WTC11 (cell line): ENCODE data around the gene NEK8. TPM values are rescaled to one million over a fixed set of nuclear protein-coding genes. Genes with fewer than 3 reads are reported as not detected.

ENCODE experiments used
- ATAC-seq: fragments of 200-7000 bp; cut with Tn5 transposase; 2 replicates; pipeline ENCODE4 v1.10.0; 2021; ENCODE audit warnings: mild to moderate bottlenecking, moderate library complexity
- CTCF ChIA-PET: fragments of 300-600 bp; sonication (Branson Sonifier 250); formaldehyde crosslinking; loops from one replicate; lab custom pipeline; 2021; ENCODE audit warnings: antibody characterized with exemption; lab: Charles Lee
- POLR2A ChIA-PET: fragments of 350-600 bp; sonication (Branson Sonifier 250); formaldehyde crosslinking; loops from one replicate; lab custom pipeline; 2021; ENCODE audit warnings: antibody characterized with exemption; lab: Charles Lee
- DNase-seq: peaks from one replicate; pipeline ENCODE4 v3.0.0; 2021; ENCODE audit warnings: low spot score
- H3K27ac Mint-ChIP-seq: 2 replicates; pipeline ENCODE4 v1.8.0; 2021; ENCODE audit warnings: mixed read lengths
- H3K27me3 Mint-ChIP-seq: 2 replicates; pipeline ENCODE4 v1.8.0; 2021; ENCODE audit warnings: low read depth, mild to moderate bottlenecking, moderate library complexity, mixed read lengths
- H3K36me3 Mint-ChIP-seq: 2 replicates; pipeline ENCODE4 v1.8.0; 2021; ENCODE audit warnings: mixed read lengths
- H3K4me1 Mint-ChIP-seq: 2 replicates; pipeline ENCODE4 v1.8.0; 2022; ENCODE audit warnings: mixed read lengths
- H3K4me3 Mint-ChIP-seq: 2 replicates; pipeline ENCODE4 v1.8.0; 2021; ENCODE audit warnings: mild to moderate bottlenecking, moderate library complexity, mixed read lengths
- H3K9me3 Mint-ChIP-seq: 2 replicates; pipeline ENCODE4 v1.8.0; 2021; ENCODE audit warnings: mixed read lengths
- CREB1 ChIP-seq: sonication (generic); formaldehyde crosslinking; IDR thresholded peaks from 2 replicates; pipeline ENCODE4 v1.8.0; 2023; ENCODE audit warnings: mild to moderate bottlenecking, missing genetic modification reagents
- FOXJ3 ChIP-seq: sonication (generic); formaldehyde crosslinking; IDR thresholded peaks from 2 replicates; pipeline ENCODE4 v1.9.0; 2021; ENCODE audit warnings: missing genetic modification reagents, mild to moderate bottlenecking, borderline replicate concordance
- HMGA2 ChIP-seq: fragments of 250-450 bp; sonication (Bioruptor Pico); IDR thresholded peaks from 2 replicates; pipeline ENCODE4 v1.4.0; 2021; ENCODE audit warnings: mild to moderate bottlenecking, moderate library complexity
- KAT7 ChIP-seq: sonication (generic); formaldehyde crosslinking; IDR thresholded peaks from 2 replicates; pipeline ENCODE4 v1.8.1; 2023; ENCODE audit warnings: missing genetic modification reagents, mild to moderate bottlenecking, borderline replicate concordance
- NFATC4 ChIP-seq: fragments of 250-450 bp; sonication (Bioruptor Pico); IDR thresholded peaks from 2 replicates; pipeline ENCODE4 v1.9.0; 2021; ENCODE audit warnings: mild to moderate bottlenecking
- NFYB ChIP-seq: sonication (generic); formaldehyde crosslinking; conservative IDR thresholded peaks from 2 replicates; pipeline ENCODE4 v1.8.0; 2022; ENCODE audit warnings: low read depth, missing genetic modification reagents
- SMAD4 ChIP-seq: sonication (generic); formaldehyde crosslinking; IDR thresholded peaks from 2 replicates; pipeline ENCODE4 v1.8.0; 2022; ENCODE audit warnings: mild to moderate bottlenecking, missing genetic modification reagents
- SOX15 ChIP-seq: fragments of 250-450 bp; sonication (Bioruptor Pico); IDR thresholded peaks from 2 replicates; pipeline ENCODE4 v1.9.0; 2021; ENCODE audit warnings: mild to moderate bottlenecking
- TEAD4 ChIP-seq: sonication (generic); formaldehyde crosslinking; IDR thresholded peaks from 2 replicates; pipeline ENCODE4 v1.8.0; 2022; ENCODE audit warnings: mild to moderate bottlenecking, missing genetic modification reagents
- ZNF423 ChIP-seq: fragments of 250-450 bp; sonication (Bioruptor Pico); IDR thresholded peaks from 2 replicates; pipeline ENCODE4 v2.1.2; 2022; ENCODE audit warnings: mild to moderate bottlenecking, moderate library complexity
- ZNF671 ChIP-seq: fragments of 250-450 bp; sonication (Bioruptor Pico); IDR thresholded peaks from 2 replicates; pipeline ENCODE4 v1.8.0; 2021; ENCODE audit warnings: mild to moderate bottlenecking
- total RNA-seq: library from RNA; stranded (reverse); gene quantifications from 3 replicates; pipeline ENCODE4 v1.2.3, GENCODE V29; 2021
- TF ChIP-seq, protein P1 (sequence below): fragments of 250-450 bp; sonication (Bioruptor Pico); IDR thresholded peaks from 2 replicates; pipeline ENCODE4 v1.8.0; 2021; ENCODE audit warnings: mild to moderate bottlenecking
- TF ChIP-seq, protein P2 (sequence below): sonication (generic); formaldehyde crosslinking; IDR thresholded peaks from 2 replicates; pipeline ENCODE4 v1.8.1; 2022; ENCODE audit warnings: mild to moderate bottlenecking, moderate library complexity, missing genetic modification reagents
- TF ChIP-seq, protein P3 (sequence below): sonication (generic); formaldehyde crosslinking; IDR thresholded peaks from 2 replicates; pipeline ENCODE4 v1.8.0; 2022; ENCODE audit warnings: missing genetic modification reagents
- TF ChIP-seq, protein P4 (sequence below): sonication (generic); formaldehyde crosslinking; IDR thresholded peaks from 2 replicates; pipeline ENCODE4 v1.8.1; 2023; ENCODE audit warnings: mild to moderate bottlenecking, missing genetic modification reagents, borderline replicate concordance
- TF ChIP-seq, protein P5 (sequence below): fragments of 250-450 bp; sonication (Bioruptor Pico); IDR thresholded peaks from 2 replicates; pipeline ENCODE4 v1.9.0; 2021; ENCODE audit warnings: mild to moderate bottlenecking, borderline replicate concordance
- TF ChIP-seq, protein P6 (sequence below): sonication (generic); formaldehyde crosslinking; IDR thresholded peaks from 2 replicates; pipeline ENCODE4 v1.8.0; 2022; ENCODE audit warnings: mild to moderate bottlenecking, missing genetic modification reagents
- TF ChIP-seq, protein P7 (sequence below): sonication (generic); formaldehyde crosslinking; IDR thresholded peaks from 2 replicates; pipeline ENCODE4 v1.8.1; 2022; ENCODE audit warnings: low read depth, mild to moderate bottlenecking, moderate library complexity, missing genetic modification reagents, borderline replicate concordance
- TF ChIP-seq, protein P8 (sequence below): sonication (generic); formaldehyde crosslinking; IDR thresholded peaks from 2 replicates; pipeline ENCODE4 v1.8.1; 2023; ENCODE audit warnings: mild to moderate bottlenecking, missing genetic modification reagents, moderate library complexity

The NEK8 gene
- total RNA-seq, 1 experiment from 2014 or later, result 25.0 TPM

DNA sequence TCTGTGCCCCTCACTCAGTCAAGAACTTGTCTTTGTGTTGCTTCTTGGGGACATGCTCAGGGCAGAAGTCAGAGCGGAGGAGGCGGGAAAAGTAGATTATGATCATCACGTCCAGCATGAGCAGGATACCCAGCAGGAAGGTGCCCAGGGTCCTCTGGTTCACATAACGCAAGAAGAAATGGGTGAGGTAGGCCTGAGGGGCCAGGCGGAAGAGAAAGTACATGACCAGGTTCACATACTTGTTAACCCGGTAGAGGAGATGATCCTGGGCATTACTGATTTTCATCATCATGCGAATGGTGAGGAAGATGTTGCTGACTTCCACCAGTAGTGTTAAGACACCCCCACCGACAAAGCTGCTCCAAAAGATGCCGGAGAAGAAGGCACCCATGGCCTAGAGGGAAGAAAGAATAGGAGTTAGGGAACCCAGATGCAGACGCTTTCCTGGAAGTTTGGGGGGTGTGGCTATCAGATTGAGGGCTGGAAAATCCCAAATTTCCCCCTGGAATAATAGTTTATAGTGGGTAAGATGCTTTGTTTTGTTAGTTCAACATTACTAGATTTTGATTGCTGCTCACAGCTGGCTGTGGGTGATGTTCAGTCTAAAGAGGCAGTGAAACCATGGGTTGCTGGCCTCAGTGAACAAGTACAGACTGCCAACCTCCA is 4.0 kb upstream of the NEK8 start:
- H3K36me3 Mint-ChIP-seq, result peaks cover 48% of the 10 kb centered on the region
- H3K27me3 Mint-ChIP-seq, result no peaks in the 10 kb centered on the region
- H3K4me1 Mint-ChIP-seq, result peaks cover 50% of the 10 kb centered on the region
- ATAC-seq (no peak), DNase-seq (no peak)
- peak overlapping the region; percentile 93 for H3K4me3 Mint-ChIP-seq
- no peaks in the 10 kb centered on the region for H3K9me3 Mint-ChIP-seq
- peak overlapping the region; percentile 98 for H3K27ac Mint-ChIP-seq
- POLR2A ChIA-PET, result interaction anchor here (0.5 to 6.4 kb wide), 6 partner anchors 13 to 227 kb away, joined by 3 to 310 read pairs (median 12); partner anchors contain the start of genes FAM222B, FLOT2, PHF12 and PROCA1
- CTCF ChIA-PET, result interaction anchor here (1.3 to 12.2 kb wide), 4 partner anchors 13 to 228 kb away, joined by 5 to 541 read pairs (median 92); partner anchors contain the start of genes PHF12, PROCA1 and TRAF4
- TF ChIP-seq, protein P1, sequence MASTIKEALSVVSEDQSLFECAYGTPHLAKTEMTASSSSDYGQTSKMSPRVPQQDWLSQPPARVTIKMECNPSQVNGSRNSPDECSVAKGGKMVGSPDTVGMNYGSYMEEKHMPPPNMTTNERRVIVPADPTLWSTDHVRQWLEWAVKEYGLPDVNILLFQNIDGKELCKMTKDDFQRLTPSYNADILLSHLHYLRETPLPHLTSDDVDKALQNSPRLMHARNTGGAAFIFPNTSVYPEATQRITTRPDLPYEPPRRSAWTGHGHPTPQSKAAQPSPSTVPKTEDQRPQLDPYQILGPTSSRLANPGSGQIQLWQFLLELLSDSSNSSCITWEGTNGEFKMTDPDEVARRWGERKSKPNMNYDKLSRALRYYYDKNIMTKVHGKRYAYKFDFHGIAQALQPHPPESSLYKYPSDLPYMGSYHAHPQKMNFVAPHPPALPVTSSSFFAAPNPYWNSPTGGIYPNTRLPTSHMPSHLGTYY, result peak; percentile 9; the same call in 1 of the 2 replicates
- TF ChIP-seq SMAD4 (CRISPR knock-in tag) (no peak), CREB1 (CRISPR knock-in tag) (no peak), NFYB (no peak), ZNF423 (CRISPR knock-in tag) (no peak), HMGA2 (CRISPR knock-in tag) (no peak), SOX15 (CRISPR knock-in tag) (no peak), ZNF671 (CRISPR knock-in tag) (no peak; the same call in 1 of the 2 replicates), FOXJ3 (CRISPR knock-in tag) (no peak), KAT7 (CRISPR knock-in tag) (no peak), TEAD4 (CRISPR knock-in tag) (no peak), NFATC4 (CRISPR knock-in tag) (peak; percentile 54; the same call in 1 of the 2 replicates)
- TF ChIP-seq, protein P2, sequence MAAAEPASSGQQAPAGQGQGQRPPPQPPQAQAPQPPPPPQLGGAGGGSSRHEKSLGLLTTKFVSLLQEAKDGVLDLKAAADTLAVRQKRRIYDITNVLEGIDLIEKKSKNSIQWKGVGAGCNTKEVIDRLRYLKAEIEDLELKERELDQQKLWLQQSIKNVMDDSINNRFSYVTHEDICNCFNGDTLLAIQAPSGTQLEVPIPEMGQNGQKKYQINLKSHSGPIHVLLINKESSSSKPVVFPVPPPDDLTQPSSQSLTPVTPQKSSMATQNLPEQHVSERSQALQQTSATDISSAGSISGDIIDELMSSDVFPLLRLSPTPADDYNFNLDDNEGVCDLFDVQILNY (CRISPR knock-in tag), result no peak
- TF ChIP-seq, protein P3, sequence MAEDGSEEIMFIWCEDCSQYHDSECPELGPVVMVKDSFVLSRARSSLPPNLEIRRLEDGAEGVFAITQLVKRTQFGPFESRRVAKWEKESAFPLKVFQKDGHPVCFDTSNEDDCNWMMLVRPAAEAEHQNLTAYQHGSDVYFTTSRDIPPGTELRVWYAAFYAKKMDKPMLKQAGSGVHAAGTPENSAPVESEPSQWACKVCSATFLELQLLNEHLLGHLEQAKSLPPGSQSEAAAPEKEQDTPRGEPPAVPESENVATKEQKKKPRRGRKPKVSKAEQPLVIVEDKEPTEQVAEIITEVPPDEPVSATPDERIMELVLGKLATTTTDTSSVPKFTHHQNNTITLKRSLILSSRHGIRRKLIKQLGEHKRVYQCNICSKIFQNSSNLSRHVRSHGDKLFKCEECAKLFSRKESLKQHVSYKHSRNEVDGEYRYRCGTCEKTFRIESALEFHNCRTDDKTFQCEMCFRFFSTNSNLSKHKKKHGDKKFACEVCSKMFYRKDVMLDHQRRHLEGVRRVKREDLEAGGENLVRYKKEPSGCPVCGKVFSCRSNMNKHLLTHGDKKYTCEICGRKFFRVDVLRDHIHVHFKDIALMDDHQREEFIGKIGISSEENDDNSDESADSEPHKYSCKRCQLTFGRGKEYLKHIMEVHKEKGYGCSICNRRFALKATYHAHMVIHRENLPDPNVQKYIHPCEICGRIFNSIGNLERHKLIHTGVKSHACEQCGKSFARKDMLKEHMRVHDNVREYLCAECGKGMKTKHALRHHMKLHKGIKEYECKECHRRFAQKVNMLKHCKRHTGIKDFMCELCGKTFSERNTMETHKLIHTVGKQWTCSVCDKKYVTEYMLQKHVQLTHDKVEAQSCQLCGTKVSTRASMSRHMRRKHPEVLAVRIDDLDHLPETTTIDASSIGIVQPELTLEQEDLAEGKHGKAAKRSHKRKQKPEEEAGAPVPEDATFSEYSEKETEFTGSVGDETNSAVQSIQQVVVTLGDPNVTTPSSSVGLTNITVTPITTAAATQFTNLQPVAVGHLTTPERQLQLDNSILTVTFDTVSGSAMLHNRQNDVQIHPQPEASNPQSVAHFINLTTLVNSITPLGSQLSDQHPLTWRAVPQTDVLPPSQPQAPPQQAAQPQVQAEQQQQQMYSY (CRISPR knock-in tag), result no peak
- TF ChIP-seq, protein P4, sequence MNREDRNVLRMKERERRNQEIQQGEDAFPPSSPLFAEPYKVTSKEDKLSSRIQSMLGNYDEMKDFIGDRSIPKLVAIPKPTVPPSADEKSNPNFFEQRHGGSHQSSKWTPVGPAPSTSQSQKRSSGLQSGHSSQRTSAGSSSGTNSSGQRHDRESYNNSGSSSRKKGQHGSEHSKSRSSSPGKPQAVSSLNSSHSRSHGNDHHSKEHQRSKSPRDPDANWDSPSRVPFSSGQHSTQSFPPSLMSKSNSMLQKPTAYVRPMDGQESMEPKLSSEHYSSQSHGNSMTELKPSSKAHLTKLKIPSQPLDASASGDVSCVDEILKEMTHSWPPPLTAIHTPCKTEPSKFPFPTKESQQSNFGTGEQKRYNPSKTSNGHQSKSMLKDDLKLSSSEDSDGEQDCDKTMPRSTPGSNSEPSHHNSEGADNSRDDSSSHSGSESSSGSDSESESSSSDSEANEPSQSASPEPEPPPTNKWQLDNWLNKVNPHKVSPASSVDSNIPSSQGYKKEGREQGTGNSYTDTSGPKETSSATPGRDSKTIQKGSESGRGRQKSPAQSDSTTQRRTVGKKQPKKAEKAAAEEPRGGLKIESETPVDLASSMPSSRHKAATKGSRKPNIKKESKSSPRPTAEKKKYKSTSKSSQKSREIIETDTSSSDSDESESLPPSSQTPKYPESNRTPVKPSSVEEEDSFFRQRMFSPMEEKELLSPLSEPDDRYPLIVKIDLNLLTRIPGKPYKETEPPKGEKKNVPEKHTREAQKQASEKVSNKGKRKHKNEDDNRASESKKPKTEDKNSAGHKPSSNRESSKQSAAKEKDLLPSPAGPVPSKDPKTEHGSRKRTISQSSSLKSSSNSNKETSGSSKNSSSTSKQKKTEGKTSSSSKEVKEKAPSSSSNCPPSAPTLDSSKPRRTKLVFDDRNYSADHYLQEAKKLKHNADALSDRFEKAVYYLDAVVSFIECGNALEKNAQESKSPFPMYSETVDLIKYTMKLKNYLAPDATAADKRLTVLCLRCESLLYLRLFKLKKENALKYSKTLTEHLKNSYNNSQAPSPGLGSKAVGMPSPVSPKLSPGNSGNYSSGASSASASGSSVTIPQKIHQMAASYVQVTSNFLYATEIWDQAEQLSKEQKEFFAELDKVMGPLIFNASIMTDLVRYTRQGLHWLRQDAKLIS (CRISPR knock-in tag), result no peak
- TF ChIP-seq, protein P5, sequence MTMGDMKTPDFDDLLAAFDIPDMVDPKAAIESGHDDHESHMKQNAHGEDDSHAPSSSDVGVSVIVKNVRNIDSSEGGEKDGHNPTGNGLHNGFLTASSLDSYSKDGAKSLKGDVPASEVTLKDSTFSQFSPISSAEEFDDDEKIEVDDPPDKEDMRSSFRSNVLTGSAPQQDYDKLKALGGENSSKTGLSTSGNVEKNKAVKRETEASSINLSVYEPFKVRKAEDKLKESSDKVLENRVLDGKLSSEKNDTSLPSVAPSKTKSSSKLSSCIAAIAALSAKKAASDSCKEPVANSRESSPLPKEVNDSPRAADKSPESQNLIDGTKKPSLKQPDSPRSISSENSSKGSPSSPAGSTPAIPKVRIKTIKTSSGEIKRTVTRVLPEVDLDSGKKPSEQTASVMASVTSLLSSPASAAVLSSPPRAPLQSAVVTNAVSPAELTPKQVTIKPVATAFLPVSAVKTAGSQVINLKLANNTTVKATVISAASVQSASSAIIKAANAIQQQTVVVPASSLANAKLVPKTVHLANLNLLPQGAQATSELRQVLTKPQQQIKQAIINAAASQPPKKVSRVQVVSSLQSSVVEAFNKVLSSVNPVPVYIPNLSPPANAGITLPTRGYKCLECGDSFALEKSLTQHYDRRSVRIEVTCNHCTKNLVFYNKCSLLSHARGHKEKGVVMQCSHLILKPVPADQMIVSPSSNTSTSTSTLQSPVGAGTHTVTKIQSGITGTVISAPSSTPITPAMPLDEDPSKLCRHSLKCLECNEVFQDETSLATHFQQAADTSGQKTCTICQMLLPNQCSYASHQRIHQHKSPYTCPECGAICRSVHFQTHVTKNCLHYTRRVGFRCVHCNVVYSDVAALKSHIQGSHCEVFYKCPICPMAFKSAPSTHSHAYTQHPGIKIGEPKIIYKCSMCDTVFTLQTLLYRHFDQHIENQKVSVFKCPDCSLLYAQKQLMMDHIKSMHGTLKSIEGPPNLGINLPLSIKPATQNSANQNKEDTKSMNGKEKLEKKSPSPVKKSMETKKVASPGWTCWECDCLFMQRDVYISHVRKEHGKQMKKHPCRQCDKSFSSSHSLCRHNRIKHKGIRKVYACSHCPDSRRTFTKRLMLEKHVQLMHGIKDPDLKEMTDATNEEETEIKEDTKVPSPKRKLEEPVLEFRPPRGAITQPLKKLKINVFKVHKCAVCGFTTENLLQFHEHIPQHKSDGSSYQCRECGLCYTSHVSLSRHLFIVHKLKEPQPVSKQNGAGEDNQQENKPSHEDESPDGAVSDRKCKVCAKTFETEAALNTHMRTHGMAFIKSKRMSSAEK (CRISPR knock-in tag), result no peak
- TF ChIP-seq, protein P6, sequence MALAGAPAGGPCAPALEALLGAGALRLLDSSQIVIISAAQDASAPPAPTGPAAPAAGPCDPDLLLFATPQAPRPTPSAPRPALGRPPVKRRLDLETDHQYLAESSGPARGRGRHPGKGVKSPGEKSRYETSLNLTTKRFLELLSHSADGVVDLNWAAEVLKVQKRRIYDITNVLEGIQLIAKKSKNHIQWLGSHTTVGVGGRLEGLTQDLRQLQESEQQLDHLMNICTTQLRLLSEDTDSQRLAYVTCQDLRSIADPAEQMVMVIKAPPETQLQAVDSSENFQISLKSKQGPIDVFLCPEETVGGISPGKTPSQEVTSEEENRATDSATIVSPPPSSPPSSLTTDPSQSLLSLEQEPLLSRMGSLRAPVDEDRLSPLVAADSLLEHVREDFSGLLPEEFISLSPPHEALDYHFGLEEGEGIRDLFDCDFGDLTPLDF, result no peak
- TF ChIP-seq, protein P7, sequence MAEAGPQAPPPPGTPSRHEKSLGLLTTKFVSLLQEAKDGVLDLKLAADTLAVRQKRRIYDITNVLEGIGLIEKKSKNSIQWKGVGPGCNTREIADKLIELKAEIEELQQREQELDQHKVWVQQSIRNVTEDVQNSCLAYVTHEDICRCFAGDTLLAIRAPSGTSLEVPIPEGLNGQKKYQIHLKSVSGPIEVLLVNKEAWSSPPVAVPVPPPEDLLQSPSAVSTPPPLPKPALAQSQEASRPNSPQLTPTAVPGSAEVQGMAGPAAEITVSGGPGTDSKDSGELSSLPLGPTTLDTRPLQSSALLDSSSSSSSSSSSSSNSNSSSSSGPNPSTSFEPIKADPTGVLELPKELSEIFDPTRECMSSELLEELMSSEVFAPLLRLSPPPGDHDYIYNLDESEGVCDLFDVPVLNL (CRISPR knock-in tag), result no peak
- TF ChIP-seq, protein P8, sequence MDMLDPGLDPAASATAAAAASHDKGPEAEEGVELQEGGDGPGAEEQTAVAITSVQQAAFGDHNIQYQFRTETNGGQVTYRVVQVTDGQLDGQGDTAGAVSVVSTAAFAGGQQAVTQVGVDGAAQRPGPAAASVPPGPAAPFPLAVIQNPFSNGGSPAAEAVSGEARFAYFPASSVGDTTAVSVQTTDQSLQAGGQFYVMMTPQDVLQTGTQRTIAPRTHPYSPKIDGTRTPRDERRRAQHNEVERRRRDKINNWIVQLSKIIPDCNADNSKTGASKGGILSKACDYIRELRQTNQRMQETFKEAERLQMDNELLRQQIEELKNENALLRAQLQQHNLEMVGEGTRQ (CRISPR knock-in tag), result no peak
